ENCODE results near the gene IL1RAP. TPM values are rescaled to one million over a fixed set of nuclear protein-coding genes. Genes with fewer than 3 reads are reported as not detected.

The IL1RAP gene
- polyA plus RNA-seq, 3 donors, result 8.0 to 12.6 (median 11.8) TPM

DNA sequence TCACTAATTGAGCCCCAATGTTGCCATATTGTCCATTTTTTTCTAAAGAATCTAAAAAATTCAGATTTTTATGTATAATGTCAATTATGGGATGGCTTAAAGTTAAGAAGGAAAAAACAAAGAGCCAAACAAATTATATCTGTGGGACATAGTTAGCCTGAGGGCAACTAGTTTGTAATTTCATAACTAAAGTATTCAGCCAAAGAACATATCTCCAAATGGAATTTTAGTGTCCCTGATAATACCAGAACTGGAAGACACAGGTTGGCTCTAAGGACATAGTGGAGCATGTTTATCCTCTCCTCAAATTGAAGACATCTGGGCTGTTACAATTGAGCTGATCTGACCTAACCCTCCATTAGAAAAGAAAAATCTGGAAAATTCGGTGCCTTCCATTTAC is 144.2 kb downstream of the IL1RAP start:
- Histone ChIP-seq H3K9ac (ENCODE audit: insufficient read depth, low read length, poor library complexity, severe bottlenecking) (no peak overlapping the region), H3K4me1 (ENCODE audit: control insufficient read depth in 1 of 2, insufficient read depth in 2 of 2, low read length in 2 of 2) (no peaks in the 10 kb centered on the region), H3K4me2 (replicated peaks; ENCODE audit: extremely low read depth, low read length, poor library complexity, severe bottlenecking) (no peak overlapping the region), H3K9me3 (replicated peaks in 1 of 2; ENCODE audit: control insufficient read depth in 1 of 2, insufficient read depth in 1 of 2, low read length in 2 of 2) (no peaks in the 10 kb centered on the region), H3K27ac (ENCODE audit: low read depth in 1 of 2, low read length in 2 of 2) (no peak overlapping the region), H3K36me3 (replicated peaks in 1 of 2; ENCODE audit: control insufficient read depth in 1 of 2, insufficient read depth in 2 of 2, low read length in 2 of 2) (no peaks in the 10 kb centered on the region), H2AFZ (ENCODE audit: insufficient read depth, low read depth, low read length, poor library complexity, severe bottlenecking) (no peak overlapping the region), H3K4me3 (replicated peaks in 1 of 3; ENCODE audit: low read depth in 2 of 3, low read length in 3 of 3) (no peak overlapping the region), H3K79me2 (ENCODE audit: insufficient read depth, low read length) (no peaks in the 10 kb centered on the region), H4K20me1 (ENCODE audit: insufficient read depth, low read length) (no peaks in the 10 kb centered on the region), H3K27me3 (ENCODE audit: control insufficient read depth in 2 of 2, insufficient read depth in 2 of 2, low read length in 2 of 2) (no peaks in the 10 kb centered on the region)
- Mint-ChIP-seq H3K27ac (no peak overlapping the region), H3K9me3 (peaks cover 0 to 2% (median 0%) of the 10 kb centered on the region in 7 donors), H3K4me3 (no peak overlapping the region), H3K4me1 (no peaks in the 10 kb centered on the region), H3K27me3 (ENCODE audit: low read depth in 3 of 3) (no peaks in the 10 kb centered on the region), H3K36me3 (no peaks in the 10 kb centered on the region)
- intact Hi-C loops (cut with micrococcal nuclease), result no loop called here
- no peak for DNase-seq
- TF ChIP-seq, protein P1, sequence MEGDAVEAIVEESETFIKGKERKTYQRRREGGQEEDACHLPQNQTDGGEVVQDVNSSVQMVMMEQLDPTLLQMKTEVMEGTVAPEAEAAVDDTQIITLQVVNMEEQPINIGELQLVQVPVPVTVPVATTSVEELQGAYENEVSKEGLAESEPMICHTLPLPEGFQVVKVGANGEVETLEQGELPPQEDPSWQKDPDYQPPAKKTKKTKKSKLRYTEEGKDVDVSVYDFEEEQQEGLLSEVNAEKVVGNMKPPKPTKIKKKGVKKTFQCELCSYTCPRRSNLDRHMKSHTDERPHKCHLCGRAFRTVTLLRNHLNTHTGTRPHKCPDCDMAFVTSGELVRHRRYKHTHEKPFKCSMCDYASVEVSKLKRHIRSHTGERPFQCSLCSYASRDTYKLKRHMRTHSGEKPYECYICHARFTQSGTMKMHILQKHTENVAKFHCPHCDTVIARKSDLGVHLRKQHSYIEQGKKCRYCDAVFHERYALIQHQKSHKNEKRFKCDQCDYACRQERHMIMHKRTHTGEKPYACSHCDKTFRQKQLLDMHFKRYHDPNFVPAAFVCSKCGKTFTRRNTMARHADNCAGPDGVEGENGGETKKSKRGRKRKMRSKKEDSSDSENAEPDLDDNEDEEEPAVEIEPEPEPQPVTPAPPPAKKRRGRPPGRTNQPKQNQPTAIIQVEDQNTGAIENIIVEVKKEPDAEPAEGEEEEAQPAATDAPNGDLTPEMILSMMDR (IDR thresholded peaks at IDR 0.05), result no peak
- no CpG with 5 or more reads among the region's 1 CpG for WGBS (ENCODE audit: insufficient coverage)

DNA sequence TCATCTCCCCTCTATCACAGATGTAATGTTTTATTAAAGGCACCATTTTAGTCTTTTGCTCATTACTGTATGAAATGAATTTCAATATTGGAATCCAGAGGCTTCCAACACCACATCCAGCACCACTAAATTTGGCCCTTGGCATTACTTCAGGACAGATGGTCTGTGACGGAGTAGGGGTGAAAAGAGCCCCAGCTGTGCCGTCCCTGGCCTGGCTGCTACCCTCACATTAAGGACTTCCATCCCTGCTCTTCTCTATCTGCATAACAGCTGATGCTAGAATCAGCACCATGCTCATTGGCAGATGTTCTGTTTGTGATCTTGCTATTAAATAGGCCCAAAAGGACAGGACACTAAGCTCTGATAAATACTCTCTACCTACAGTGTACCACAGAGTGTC is 152.9 kb downstream of the IL1RAP start:
- Histone ChIP-seq H3K36me3 (replicated peaks in 1 of 2; ENCODE audit: control insufficient read depth in 1 of 2, insufficient read depth in 2 of 2, low read length in 2 of 2) (no peaks in the 10 kb centered on the region), H3K27me3 (ENCODE audit: control insufficient read depth in 2 of 2, insufficient read depth in 2 of 2, low read length in 2 of 2) (no peaks in the 10 kb centered on the region), H4K20me1 (ENCODE audit: insufficient read depth, low read length) (no peaks in the 10 kb centered on the region), H3K9ac (ENCODE audit: insufficient read depth, low read length, poor library complexity, severe bottlenecking) (no peak overlapping the region), H3K79me2 (ENCODE audit: insufficient read depth, low read length) (no peaks in the 10 kb centered on the region), H3K4me2 (replicated peaks; ENCODE audit: extremely low read depth, low read length, poor library complexity, severe bottlenecking) (no peak overlapping the region), H3K4me1 (ENCODE audit: control insufficient read depth in 1 of 2, insufficient read depth in 2 of 2, low read length in 2 of 2) (no peaks in the 10 kb centered on the region), H3K9me3 (replicated peaks in 1 of 2; ENCODE audit: control insufficient read depth in 1 of 2, insufficient read depth in 1 of 2, low read length in 2 of 2) (no peaks in the 10 kb centered on the region), H2AFZ (ENCODE audit: insufficient read depth, low read depth, low read length, poor library complexity, severe bottlenecking) (no peak overlapping the region), H3K27ac (ENCODE audit: low read depth in 1 of 2, low read length in 2 of 2) (no peak overlapping the region), H3K4me3 (replicated peaks in 1 of 3; ENCODE audit: low read depth in 2 of 3, low read length in 3 of 3) (no peak overlapping the region)
- no peak for DNase-seq
- TF ChIP-seq, protein P1 (IDR thresholded peaks at IDR 0.05), result no peak
- Mint-ChIP-seq H3K27ac (no peak overlapping the region), H3K4me3 (no peak overlapping the region), H3K36me3 (no peaks in the 10 kb centered on the region), H3K4me1 (no peaks in the 10 kb centered on the region), H3K9me3 (peaks cover 0 to 3% (median 0%) of the 10 kb centered on the region in 7 donors), H3K27me3 (ENCODE audit: low read depth in 3 of 3) (no peaks in the 10 kb centered on the region)
- no CpG with 5 or more reads among the region's 2 CpGs for WGBS (ENCODE audit: insufficient coverage)
- intact Hi-C loops (cut with micrococcal nuclease), result no loop called here

Measured in CD14-positive monocyte (primary cell).